Hindlimb muscle (tissue), 1 donor: ENCODE measurements around the gene FAT1. TPM values are rescaled to one million over a fixed set of nuclear protein-coding genes. Genes with fewer than 3 reads are reported as not detected.
A peak's percentile ranks its signal among the peaks of the same experiment; 100 is the strongest.

Source experiments
- DNase-seq: peaks from one replicate; pipeline ENCODE4 v3.0.0-alpha.2; 2013
- polyA plus RNA-seq: library from polyadenylated mRNA; unstranded; fragments of 120-200 nt; gene quantifications from one replicate; pipeline ENCODE4 v1.2.1, GENCODE V29; 2013; ENCODE audit not compliant: insufficient read length

The FAT1 gene
- polyA plus RNA-seq, 1 donor: 107 TPM

- DNase-seq: no peak
Observed at GRCh38 chr4:186606591-186606992, 117.1 kb downstream of the FAT1 start.

- DNase-seq: no peak
Observed at GRCh38 chr4:186605261-186605865, 118.3 kb downstream of the FAT1 start.

GRCh38 chr4:186604124-186604807 lies 119.4 kb downstream of the FAT1 start:
- no peak for DNase-seq

GRCh38 chr4:186602978-186603377 lies 120.7 kb downstream of the FAT1 start:
- no peak for DNase-seq

- no peak for DNase-seq
Observed at GRCh38 chr4:186599483-186599882, 124.2 kb downstream of the FAT1 start.

- no peak for DNase-seq
Observed at GRCh38 chr4:186598686-186599085, 125.0 kb downstream of the FAT1 start.

- DNase-seq: no peak
Observed at GRCh38 chr4:186596850-186597390, 126.7 kb downstream of the FAT1 start.

- DNase-seq: no peak
Observed at GRCh38 chr4:186596346-186596745, 127.3 kb downstream of the FAT1 start.

- DNase-seq: no peak
Observed at GRCh38 chr4:186593587-186593973, 130.1 kb downstream of the FAT1 start.

- DNase-seq: no peak
Observed at GRCh38 chr4:186592966-186593586, 130.6 kb downstream of the FAT1 start.

GRCh38 chr4:186592445-186592844 lies 131.2 kb downstream of the FAT1 start:
- DNase-seq: no peak

GRCh38 chr4:186591651-186592050 lies 132.0 kb downstream of the FAT1 start:
- DNase-seq: no peak

- no peak for DNase-seq
Observed at GRCh38 chr4:186588503-186588902, 135.2 kb downstream of the FAT1 start.

- peak; percentile 66 for DNase-seq
Observed at GRCh38 chr4:186587416-186588018, 136.1 kb downstream of the FAT1 start.

- no peak for DNase-seq
Observed at GRCh38 chr4:186586205-186586604, 137.5 kb downstream of the FAT1 start.

GRCh38 chr4:186584912-186585311 lies 138.7 kb downstream of the FAT1 start:
- no peak for DNase-seq

- DNase-seq: no peak
Observed at GRCh38 chr4:186581421-186581820, 142.2 kb downstream of the FAT1 start.

GRCh38 chr4:186580669-186581068 lies 143.0 kb downstream of the FAT1 start:
- DNase-seq: no peak

- DNase-seq: peak; percentile 32
Observed at GRCh38 chr4:186570193-186570996, 153.3 kb downstream of the FAT1 start.

- DNase-seq: no peak
Observed at GRCh38 chr4:186569533-186570192, 154.0 kb downstream of the FAT1 start.

GRCh38 chr4:186566068-186566467 lies 157.6 kb downstream of the FAT1 start:
- no peak for DNase-seq

- no peak for DNase-seq
Observed at GRCh38 chr4:186563761-186564160, 159.9 kb downstream of the FAT1 start.
